HCT116 (cell line): ENCODE results near the gene DYNC2I2. TPM values are rescaled to one million over a fixed set of nuclear protein-coding genes. Genes with fewer than 3 reads are reported as not detected.
A peak's percentile ranks its signal among the peaks of the same experiment; 100 is the strongest.

Experiments used
- ATAC-seq: fragments of 200-7000 bp; cut with Tn5 transposase; 2 replicates; pipeline ENCODE4 v1.9.1; 2020; ENCODE audit warnings: mild to moderate bottlenecking, moderate library complexity
- BruUV-seq: library from RNA; stranded (reverse); fragments of 400-500 nt; replicated peaks from 2 replicates; lab custom pipeline; 2021; lab: Mats Ljungman, UMichigan
- CTCF ChIA-PET: fragments of 300-600 bp; sonication (Branson Sonifier 250); formaldehyde crosslinking; loops from one replicate; lab custom pipeline; 2021; ENCODE audit warnings: antibody characterized with exemption; lab: Charles Lee
- POLR2A ChIA-PET: fragments of 300-600, 350-600 bp; sonication (Branson Sonifier 250); formaldehyde crosslinking; loops from one replicate; lab custom pipeline; 2021; ENCODE audit warnings: antibody characterized with exemption; lab: Charles Lee
- RAD21 ChIA-PET, 2 experiments: fragments of 300-600 bp; sonication (Branson Sonifier 250); formaldehyde crosslinking; loops; one replicate each; lab custom pipeline; 2023; ENCODE audit warnings: low total read pairs in 2 of 2; ENCODE audit not compliant: uncharacterized antibody in 2 of 2, unreplicated experiment in 2 of 2, low non-redundant PET in 1 of 2; lab: Charles Lee
- DNase-seq: peaks from one replicate; pipeline ENCODE4 v3.0.0-alpha.2; 2010; ENCODE audit warnings: low read depth, low spot score
- H2AFZ ChIP-seq: fragments of 200-600 bp; shearing (Covaris generic), sonication (generic); 2 replicates; pipeline ENCODE4 v1.6.1; 2017; ENCODE audit warnings: low read depth, mixed run types, mixed read lengths, antibody characterized with exemption, low read length; ENCODE audit not compliant: poor library complexity, severe bottlenecking
- H3K27ac ChIP-seq: 2 replicates; pipeline ENCODE4 v1.5.1; 2012; ENCODE audit warnings: low read depth, low read length
- H3K27me3 ChIP-seq: fragments of 200-600 bp; sonication (generic); 2 replicates; pipeline ENCODE4 v1.6.1; 2016; ENCODE audit warnings: mixed run types, low read length, mixed read lengths; ENCODE audit not compliant: insufficient read depth
- H3K36me3 ChIP-seq, 2 experiments: fragments of 200-500 bp in 1 of 2; fragments of 200-600 bp in 1 of 2; sonication (Bioruptor generic) in 1 of 2; sonication (generic) in 1 of 2; 2 replicates each; pipeline versions ENCODE4 v1.5.1 to v1.6.1; 2014 to 2016; ENCODE audit warnings: low read length in 2 of 2, inconsistent platforms in 1 of 2, mixed read lengths in 1 of 2, mixed run types in 1 of 2; ENCODE audit not compliant: insufficient read depth in 2 of 2, control insufficient read depth in 1 of 2
- H3K4me1 ChIP-seq, 2 experiments: fragments of 200-600 bp in 1 of 2; sonication (generic) in 1 of 2; 2 replicates each; pipeline versions ENCODE4 v1.5.1 to v1.6.1; 2012 to 2017; ENCODE audit warnings: low read length in 2 of 2, inconsistent platforms in 1 of 2, mild to moderate bottlenecking in 1 of 2, mixed read lengths in 1 of 2, mixed run types in 1 of 2, moderate library complexity in 1 of 2; ENCODE audit not compliant: insufficient read depth in 2 of 2, control insufficient read depth in 1 of 2
- H3K4me2 ChIP-seq: fragments of 200-600 bp; sonication (generic); 2 replicates; pipeline ENCODE4 v1.6.1; 2017; ENCODE audit warnings: mixed run types, low read length, mixed read lengths
- H3K4me3 ChIP-seq, 2 experiments: fragments of 200-600 bp in 1 of 2; sonication (generic) in 1 of 2; replicated peaks in 1 of 2; 2 replicates each; pipeline ENCODE4 v1.5.1; 2011 to 2016; ENCODE audit warnings: low read length in 2 of 2, control low read depth in 1 of 2, low read depth in 1 of 2, mild to moderate bottlenecking in 1 of 2, mixed read lengths in 1 of 2, mixed run types in 1 of 2
- H3K79me2 ChIP-seq: fragments of 200-600 bp; sonication (generic); 2 replicates; pipeline ENCODE4 v1.6.1; 2017; ENCODE audit warnings: mild to moderate bottlenecking, mixed run types, low read length, moderate library complexity, mixed read lengths; ENCODE audit not compliant: insufficient read depth
- H3K9ac ChIP-seq: fragments of 200-600 bp; sonication (generic); 2 replicates; pipeline ENCODE4 v1.6.1; 2016; ENCODE audit warnings: low read length, mixed read lengths
- H3K9me2 ChIP-seq: fragments of 200-600 bp; sonication (generic), shearing (Covaris generic); 2 replicates; pipeline ENCODE4 v1.6.1; 2017; ENCODE audit warnings: mixed run types, mild to moderate bottlenecking, moderate library complexity; ENCODE audit not compliant: insufficient read depth
- H3K9me3 ChIP-seq, 2 experiments: fragments of 200-500 bp in 1 of 2; fragments of 200-600 bp in 1 of 2; sonication (Bioruptor generic) in 1 of 2; sonication (generic) in 1 of 2; 2 replicates each; pipeline ENCODE4 v1.6.1; 2014 to 2017; ENCODE audit warnings: low read length in 2 of 2, mixed read lengths in 2 of 2, inconsistent platforms in 1 of 2, low read depth in 1 of 2, mild to moderate bottlenecking in 1 of 2, mixed run types in 1 of 2, moderate library complexity in 1 of 2; ENCODE audit not compliant: control insufficient read depth in 1 of 2, insufficient read depth in 1 of 2
- H4K20me1 ChIP-seq: fragments of 200-600 bp; sonication (generic), shearing (Covaris generic); 2 replicates; pipeline ENCODE4 v1.6.1; 2017; ENCODE audit warnings: mixed run types, mild to moderate bottlenecking, moderate library complexity; ENCODE audit not compliant: insufficient read depth
- EZH2 ChIP-seq: fragments of 200-600 bp; sonication (generic); IDR thresholded peaks from 2 replicates; pipeline ENCODE4 v1.6.1; 2017; ENCODE audit warnings: antibody characterized with exemption, mixed run types
- EZH2phosphoT487 ChIP-seq: fragments of 200-600 bp; IDR thresholded peaks from 2 replicates; pipeline ENCODE4 v1.6.1; 2018; ENCODE audit warnings: antibody characterized with exemption, borderline replicate concordance
- JUND ChIP-seq: IDR thresholded peaks from 2 replicates; pipeline ENCODE4 v1.6.1; 2012
- POLR2AphosphoS5 ChIP-seq: IDR thresholded peaks from 2 replicates; pipeline ENCODE4 v1.6.1; 2011; ENCODE audit warnings: mild to moderate bottlenecking, low read depth, low read length, moderate library complexity
- RAD21 ChIP-seq: IDR thresholded peaks from 2 replicates; pipeline ENCODE4 v1.6.1; 2012; ENCODE audit warnings: low read depth, mild to moderate bottlenecking
- SRF ChIP-seq: IDR thresholded peaks from 2 replicates; pipeline ENCODE4 v1.6.1; 2012; ENCODE audit warnings: low read depth
- TCF7L2 ChIP-seq: IDR thresholded peaks from 2 replicates; pipeline ENCODE4 v1.7.0; 2011; ENCODE audit warnings: borderline replicate concordance, inconsistent platforms; ENCODE audit not compliant: insufficient read depth, insufficient read length; ENCODE audit errors: extremely low read depth
- YY1 ChIP-seq: IDR thresholded peaks from 2 replicates; pipeline ENCODE4 v1.6.1; 2011; ENCODE audit warnings: low read length, low read depth, moderate library complexity, mild to moderate bottlenecking; ENCODE audit not compliant: insufficient replicate concordance; ENCODE audit errors: extremely low read depth
- intact Hi-C: fragments of 100-400 bp; cut with micrococcal nuclease; formaldehyde crosslinking; loops from 2 replicates; pipeline ENCODE4 v1.10.0; 2022
- total RNA-seq: library from RNA; stranded (reverse); gene quantifications from one replicate; pipeline ENCODE4 v1.2.1, GENCODE V29; 2021; ENCODE audit not compliant: unreplicated experiment
- TF ChIP-seq, protein P1 (sequence below): IDR thresholded peaks from 2 replicates; pipeline ENCODE4 v1.6.1; 2012; ENCODE audit warnings: low read depth
- TF ChIP-seq, protein P2 (sequence below): IDR thresholded peaks from 2 replicates; pipeline ENCODE4 v1.6.1; 2012
- TF ChIP-seq, protein P3 (sequence below), 3 experiments: fragments of 200-600 bp in 1 of 3; sonication (generic) in 1 of 3; IDR thresholded peaks in 2 of 3; conservative IDR thresholded peaks in 1 of 3; 2 replicates each; pipeline ENCODE4 v1.5.1; 2012 to 2017; ENCODE audit warnings: low read depth in 2 of 3, low read length in 2 of 3, antibody characterized with exemption in 1 of 3, borderline replicate concordance in 1 of 3, control low read depth in 1 of 3, mild to moderate bottlenecking in 1 of 3, mixed read lengths in 1 of 3, mixed run types in 1 of 3, moderate library complexity in 1 of 3; ENCODE audit not compliant: insufficient read depth in 1 of 3

The DYNC2I2 gene
- total RNA-seq, 1 experiment from 2014 or later, result 155 TPM

DNA sequence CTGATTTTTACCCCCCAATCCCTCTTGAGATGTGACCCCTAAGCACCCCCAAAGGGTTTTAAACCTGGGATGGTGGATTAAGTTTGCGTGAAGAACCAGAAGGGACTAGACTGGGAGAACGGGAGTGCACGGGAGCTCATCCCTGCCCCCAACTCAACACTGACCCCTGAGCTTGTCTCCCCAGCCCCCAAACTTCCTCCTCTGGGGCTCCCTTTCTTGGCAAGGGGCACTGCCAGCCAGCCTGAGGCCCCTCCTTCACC lies 27.3 kb upstream of the DYNC2I2 start:
- CTCF ChIA-PET, result interaction anchor here (1.0 to 2.6 kb wide), 3 partner anchors 13 to 48 kb away, joined by 3 to 14 read pairs (median 9); partner anchors contain the start of gene PKN3

More for the DNA sequence above, 27.3 kb upstream of the DYNC2I2 start:
- Histone ChIP-seq H3K9me2 (no peaks in the 10 kb centered on the region), H3K4me1 (peaks cover 25 to 44% of the 10 kb centered on the region in 2 experiments), H4K20me1 (no peaks in the 10 kb centered on the region), H3K79me2 (peaks cover 62% of the 10 kb centered on the region), H3K4me3 (peak overlapping the region; percentile 96), H3K27me3 (no peaks in the 10 kb centered on the region), H3K9me3 (no peaks in the 10 kb centered on the region), H3K9ac (peak overlapping the region; percentile 99), H2AFZ (no peak overlapping the region), H3K27ac (peak overlapping the region; percentile 94), H3K36me3 (no peaks in the 10 kb centered on the region), H3K4me2 (peak overlapping the region; percentile 83)
- POLR2A ChIA-PET, result interaction anchor here (0.6 to 3.4 kb wide), 16 partner anchors 9 to 205 kb away, joined by 3 to 24 read pairs (median 6); partner anchors contain the start of genes SPOUT1 and ZDHHC12
- RAD21 ChIA-PET, result interaction anchor here in 1 of 2 experiments (0.6 kb wide), 1 partner anchor 87 kb away, joined by 4 read pairs; no protein-coding TSS in a partner anchor
- TF ChIP-seq, protein P1, sequence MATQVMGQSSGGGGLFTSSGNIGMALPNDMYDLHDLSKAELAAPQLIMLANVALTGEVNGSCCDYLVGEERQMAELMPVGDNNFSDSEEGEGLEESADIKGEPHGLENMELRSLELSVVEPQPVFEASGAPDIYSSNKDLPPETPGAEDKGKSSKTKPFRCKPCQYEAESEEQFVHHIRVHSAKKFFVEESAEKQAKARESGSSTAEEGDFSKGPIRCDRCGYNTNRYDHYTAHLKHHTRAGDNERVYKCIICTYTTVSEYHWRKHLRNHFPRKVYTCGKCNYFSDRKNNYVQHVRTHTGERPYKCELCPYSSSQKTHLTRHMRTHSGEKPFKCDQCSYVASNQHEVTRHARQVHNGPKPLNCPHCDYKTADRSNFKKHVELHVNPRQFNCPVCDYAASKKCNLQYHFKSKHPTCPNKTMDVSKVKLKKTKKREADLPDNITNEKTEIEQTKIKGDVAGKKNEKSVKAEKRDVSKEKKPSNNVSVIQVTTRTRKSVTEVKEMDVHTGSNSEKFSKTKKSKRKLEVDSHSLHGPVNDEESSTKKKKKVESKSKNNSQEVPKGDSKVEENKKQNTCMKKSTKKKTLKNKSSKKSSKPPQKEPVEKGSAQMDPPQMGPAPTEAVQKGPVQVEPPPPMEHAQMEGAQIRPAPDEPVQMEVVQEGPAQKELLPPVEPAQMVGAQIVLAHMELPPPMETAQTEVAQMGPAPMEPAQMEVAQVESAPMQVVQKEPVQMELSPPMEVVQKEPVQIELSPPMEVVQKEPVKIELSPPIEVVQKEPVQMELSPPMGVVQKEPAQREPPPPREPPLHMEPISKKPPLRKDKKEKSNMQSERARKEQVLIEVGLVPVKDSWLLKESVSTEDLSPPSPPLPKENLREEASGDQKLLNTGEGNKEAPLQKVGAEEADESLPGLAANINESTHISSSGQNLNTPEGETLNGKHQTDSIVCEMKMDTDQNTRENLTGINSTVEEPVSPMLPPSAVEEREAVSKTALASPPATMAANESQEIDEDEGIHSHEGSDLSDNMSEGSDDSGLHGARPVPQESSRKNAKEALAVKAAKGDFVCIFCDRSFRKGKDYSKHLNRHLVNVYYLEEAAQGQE, result no peak
- TF ChIP-seq EZH2 (no peak), YY1 (no peak), RAD21 (no peak), SRF (no peak), JUND (no peak), EZH2phosphoT487 (no peak), POLR2AphosphoS5 (no peak), TCF7L2 (no peak)
- TF ChIP-seq, protein P2, sequence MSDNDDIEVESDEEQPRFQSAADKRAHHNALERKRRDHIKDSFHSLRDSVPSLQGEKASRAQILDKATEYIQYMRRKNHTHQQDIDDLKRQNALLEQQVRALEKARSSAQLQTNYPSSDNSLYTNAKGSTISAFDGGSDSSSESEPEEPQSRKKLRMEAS, result no peak
- TF ChIP-seq, protein P3, sequence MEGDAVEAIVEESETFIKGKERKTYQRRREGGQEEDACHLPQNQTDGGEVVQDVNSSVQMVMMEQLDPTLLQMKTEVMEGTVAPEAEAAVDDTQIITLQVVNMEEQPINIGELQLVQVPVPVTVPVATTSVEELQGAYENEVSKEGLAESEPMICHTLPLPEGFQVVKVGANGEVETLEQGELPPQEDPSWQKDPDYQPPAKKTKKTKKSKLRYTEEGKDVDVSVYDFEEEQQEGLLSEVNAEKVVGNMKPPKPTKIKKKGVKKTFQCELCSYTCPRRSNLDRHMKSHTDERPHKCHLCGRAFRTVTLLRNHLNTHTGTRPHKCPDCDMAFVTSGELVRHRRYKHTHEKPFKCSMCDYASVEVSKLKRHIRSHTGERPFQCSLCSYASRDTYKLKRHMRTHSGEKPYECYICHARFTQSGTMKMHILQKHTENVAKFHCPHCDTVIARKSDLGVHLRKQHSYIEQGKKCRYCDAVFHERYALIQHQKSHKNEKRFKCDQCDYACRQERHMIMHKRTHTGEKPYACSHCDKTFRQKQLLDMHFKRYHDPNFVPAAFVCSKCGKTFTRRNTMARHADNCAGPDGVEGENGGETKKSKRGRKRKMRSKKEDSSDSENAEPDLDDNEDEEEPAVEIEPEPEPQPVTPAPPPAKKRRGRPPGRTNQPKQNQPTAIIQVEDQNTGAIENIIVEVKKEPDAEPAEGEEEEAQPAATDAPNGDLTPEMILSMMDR (IDR thresholded peaks at IDR 0.05 in 2 of 3, conservative IDR thresholded peaks at IDR 0.05 in 1 of 3; ENCODE audit: borderline replicate concordance in 1 of 3, insufficient read depth in 1 of 3, low read depth in 2 of 3, low read length in 2 of 3), result no peak
- peak; percentile 4 for ATAC-seq
- BruUV-seq, result TSS peak; percentile 87
- no peak for DNase-seq
- intact Hi-C loops, result no loop called here
